Upper lobe of left lung (tissue), 6 donors: ENCODE results near the gene RCSD1. TPM values are rescaled to one million over a fixed set of nuclear protein-coding genes. Genes with fewer than 3 reads are reported as not detected.

Experiments
- ATAC-seq, 2 donors: fragments of 200-7000 bp; cut with Tn5 transposase; one replicate each; pipeline ENCODE4 v1.9.1; 2022; ENCODE audit warnings: mild to moderate bottlenecking in 2 of 2, moderate library complexity in 2 of 2; ENCODE audit not compliant: low FRiP score in 2 of 2
- DNase-seq, 2 donors: peaks; one replicate each; pipeline ENCODE4 v3.0.0-alpha.2; 2019 to 2020
- H3K27ac ChIP-seq, 4 donors: fragments of 200-600 bp; sonication (generic); one replicate each; pipeline ENCODE4 v1.5.1; 2016 to 2019
- H3K27me3 ChIP-seq, 4 donors: fragments of 200-600 bp; sonication (generic); one replicate each; pipeline ENCODE4 v1.5.1; 2017 to 2019
- H3K36me3 ChIP-seq, 4 donors: fragments of 200-600 bp; sonication (generic); one replicate each; pipeline ENCODE4 v1.5.1; 2016 to 2019
- H3K4me1 ChIP-seq, 4 donors: fragments of 200-600 bp; sonication (generic); one replicate each; pipeline ENCODE4 v1.5.1; 2018 to 2019
- H3K4me3 ChIP-seq, 4 donors: fragments of 200-600 bp; sonication (generic); one replicate each; pipeline ENCODE4 v1.5.1; 2017 to 2019; ENCODE audit warnings: mild to moderate bottlenecking in 2 of 4, moderate library complexity in 1 of 4
- H3K9me3 ChIP-seq, 4 donors: fragments of 200-600 bp; sonication (generic); one replicate each; pipeline ENCODE4 v1.5.1; 2018 to 2019
- CTCF ChIP-seq, 6 experiments: fragments of 450-650 bp in 4 of 6; fragments of 200-600 bp in 2 of 6; sonication (generic) in 2 of 6; IDR thresholded peaks; one replicate each; pipeline ENCODE4 v1.5.1; 2016 to 2019; ENCODE audit warnings: antibody characterized with exemption in 6 of 6
- EP300 ChIP-seq, 4 donors: sonication (generic); formaldehyde crosslinking; IDR thresholded peaks; one replicate each; pipeline ENCODE4 v1.5.1; 2017; ENCODE audit warnings: antibody characterized with exemption in 4 of 4, control low read depth in 2 of 4
- POLR2A ChIP-seq, 4 donors: fragments of 450-650 bp; IDR thresholded peaks; one replicate each; pipeline ENCODE4 v1.5.1; 2016 to 2017; ENCODE audit warnings: antibody characterized with exemption in 4 of 4, mild to moderate bottlenecking in 2 of 4
- POLR2AphosphoS5 ChIP-seq, 2 donors: sonication (generic); formaldehyde crosslinking; IDR thresholded peaks; one replicate each; pipeline ENCODE4 v1.5.1; 2017; ENCODE audit warnings: antibody characterized with exemption in 2 of 2
- WGBS, 2 donors: methylation state at CpG; one replicate each; pipeline ENCODE4 v1.1.5; 2017 to 2018; 5-methylcytosine and 5-hydroxymethylcytosine counted together
- total RNA-seq, 6 donors: library from RNA; depleted of rRNA in 4 of 6; stranded (reverse); fragments of >200 nt in 4 of 6; gene quantifications; one replicate each; pipeline versions ENCODE4 v1.1.0 to v1.2.1, GENCODE V29; 2016 to 2021
- donor health status: DM: no; HTN: no; CAD: no; lungs with moderate emphysema.
- donor health status: DM: no; HTN: yes; CAD: no; lungs with severe emphysema.

The RCSD1 gene
- total RNA-seq, 6 donors from 2014 or later: 10.7 to 27.2 (median 18.1) TPM

- peaks cover 3 to 16% (median 11%) of the 10 kb centered on the region in 4 donors for H3K4me1 ChIP-seq
These were observed 98.9 kb downstream of the RCSD1 start for GRCh38 chr1:167728818-167729410.

GRCh38 chr1:167734227-167734626 lies 104.2 kb downstream of the RCSD1 start:
- ATAC-seq (no peak), DNase-seq (no peak)
- H3K27ac ChIP-seq: no peak overlapping the region
- H3K36me3 ChIP-seq: peaks cover 0 to 7% (median 0%) of the 10 kb centered on the region in 4 donors
- peaks cover 0 to 12% (median 2%) of the 10 kb centered on the region in 4 donors for H3K4me1 ChIP-seq
- 96 to 97% methylated on average over 4 of the region's 4 CpGs for WGBS, 2 donors
- no peaks in the 10 kb centered on the region for H3K9me3 ChIP-seq
- no peaks in the 10 kb centered on the region for H3K27me3 ChIP-seq
- TF ChIP-seq POLR2AphosphoS5 (IDR thresholded peaks at IDR 0.05) (no peak), POLR2A (IDR thresholded peaks at IDR 0.05) (no peak), EP300 (IDR thresholded peaks at IDR 0.05) (no peak), CTCF (IDR thresholded peaks at IDR 0.05) (no peak)
- H3K4me3 ChIP-seq: no peak overlapping the region

More at GRCh38 chr1:167728818-167729410, 98.9 kb downstream of the RCSD1 start:
- no peak overlapping the region for H3K27ac ChIP-seq
- H3K36me3 ChIP-seq: peaks cover 0 to 7% (median 0%) of the 10 kb centered on the region in 4 donors
- WGBS, 2 donors: 95 to 96% methylated on average over 8 of the region's 8 CpGs
- H3K4me3 ChIP-seq: no peak overlapping the region
- no peaks in the 10 kb centered on the region for H3K9me3 ChIP-seq
- DNase-seq (no peak), ATAC-seq (no peak)
- TF ChIP-seq EP300 (IDR thresholded peaks at IDR 0.05) (no peak), POLR2A (IDR thresholded peaks at IDR 0.05) (no peak), CTCF (IDR thresholded peaks at IDR 0.05) (no peak), POLR2AphosphoS5 (IDR thresholded peaks at IDR 0.05) (no peak)
- H3K27me3 ChIP-seq: no peaks in the 10 kb centered on the region

DNA sequence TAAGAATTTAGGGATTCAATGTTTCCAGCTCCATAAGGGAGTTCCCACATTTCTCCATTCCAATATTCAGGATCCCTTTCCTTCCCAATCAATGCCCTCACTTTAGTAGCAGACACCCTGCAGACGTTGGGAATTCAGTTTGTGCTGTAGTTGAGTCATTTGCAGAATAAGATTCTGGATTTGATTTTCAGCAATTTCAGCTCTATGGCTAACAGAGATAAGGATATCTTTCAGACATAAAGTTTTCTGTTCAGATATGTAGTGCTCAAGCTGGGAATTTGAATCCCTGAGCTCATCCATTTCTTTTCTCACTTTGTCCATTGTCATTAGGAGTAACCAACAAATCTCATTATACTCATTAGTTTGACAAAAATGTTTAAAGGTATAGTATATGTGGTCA lies 104.8 kb downstream of the RCSD1 start:
- Histone ChIP-seq H3K36me3 (peaks cover 0 to 7% (median 0%) of the 10 kb centered on the region in 4 donors), H3K27me3 (no peaks in the 10 kb centered on the region), H3K4me3 (no peak overlapping the region), H3K27ac (no peak overlapping the region), H3K4me1 (peaks cover 0 to 12% (median 2%) of the 10 kb centered on the region in 4 donors), H3K9me3 (no peaks in the 10 kb centered on the region)
- TF ChIP-seq POLR2AphosphoS5 (IDR thresholded peaks at IDR 0.05) (no peak), CTCF (IDR thresholded peaks at IDR 0.05) (no peak), POLR2A (IDR thresholded peaks at IDR 0.05) (no peak), EP300 (IDR thresholded peaks at IDR 0.05) (no peak)
- ATAC-seq: no peak
- 94 to 100% methylated on average over 1 of the region's 1 CpG for WGBS, 2 donors
- DNase-seq: no peak

DNA sequence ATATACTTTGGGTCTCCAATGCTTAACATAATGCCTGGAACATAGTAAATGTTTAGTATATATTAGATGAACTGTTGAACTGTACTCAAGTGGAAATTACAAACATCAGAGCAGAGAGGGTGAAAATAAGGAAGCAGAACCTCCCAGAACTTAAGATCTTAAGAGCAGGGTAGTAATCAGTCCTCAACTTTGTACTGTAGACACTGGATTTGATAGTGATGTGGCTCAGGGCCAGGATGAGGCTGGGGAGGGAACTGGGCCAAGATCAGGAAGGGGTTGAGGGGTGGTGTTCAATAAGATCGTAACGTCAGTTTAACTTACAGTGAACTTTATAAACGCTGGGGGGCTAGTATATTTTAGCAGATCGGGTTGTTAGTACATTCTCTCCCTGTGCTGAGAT lies 107.1 kb downstream of the RCSD1 start:
- ATAC-seq: peak in 1 of 2 donors; percentile 29

More for the DNA sequence above, 107.1 kb downstream of the RCSD1 start:
- WGBS, 2 donors: 56 to 77% methylated on average over 4 of the region's 4 CpGs
- H3K27ac ChIP-seq: no peak overlapping the region
- H3K27me3 ChIP-seq: no peaks in the 10 kb centered on the region
- TF ChIP-seq EP300 (IDR thresholded peaks at IDR 0.05): no peak
- TF ChIP-seq CTCF (IDR thresholded peaks at IDR 0.05): no peak
- no peak for TF ChIP-seq POLR2A (IDR thresholded peaks at IDR 0.05)
- no peak for TF ChIP-seq POLR2AphosphoS5 (IDR thresholded peaks at IDR 0.05)
- no peaks in the 10 kb centered on the region for H3K9me3 ChIP-seq
- H3K36me3 ChIP-seq: no peaks in the 10 kb centered on the region
- no peak overlapping the region for H3K4me3 ChIP-seq
- H3K4me1 ChIP-seq: peaks cover 0 to 12% (median 2%) of the 10 kb centered on the region in 4 donors
- no peak for DNase-seq
